OCI-LY7 (cell line): ENCODE measurements around the gene LVRN.

Source experiments
- CTCF ChIP-seq: fragments of 200-600 bp; sonication (generic); conservative IDR thresholded peaks from 2 replicates; pipeline ENCODE4 v1.5.1; 2014; ENCODE audit warnings: mild to moderate bottlenecking, antibody characterized with exemption, low read length, moderate library complexity, mixed read lengths
- EZH2phosphoT487 ChIP-seq: fragments of 200-600 bp; sonication (generic); IDR thresholded peaks from 2 replicates; pipeline ENCODE4 v1.6.1; 2018; ENCODE audit warnings: low read depth, borderline replicate concordance, mild to moderate bottlenecking, mixed run types, antibody characterized with exemption, low read length, moderate library complexity, mixed read lengths

GRCh38 chr5:116045821-116046220, 83.5 kb downstream of the LVRN start:
- TF ChIP-seq CTCF (no peak), EZH2phosphoT487 (no peak)
